Measurements from ENCODE around the gene TRAF7.

Gene TRAF7

DNA sequence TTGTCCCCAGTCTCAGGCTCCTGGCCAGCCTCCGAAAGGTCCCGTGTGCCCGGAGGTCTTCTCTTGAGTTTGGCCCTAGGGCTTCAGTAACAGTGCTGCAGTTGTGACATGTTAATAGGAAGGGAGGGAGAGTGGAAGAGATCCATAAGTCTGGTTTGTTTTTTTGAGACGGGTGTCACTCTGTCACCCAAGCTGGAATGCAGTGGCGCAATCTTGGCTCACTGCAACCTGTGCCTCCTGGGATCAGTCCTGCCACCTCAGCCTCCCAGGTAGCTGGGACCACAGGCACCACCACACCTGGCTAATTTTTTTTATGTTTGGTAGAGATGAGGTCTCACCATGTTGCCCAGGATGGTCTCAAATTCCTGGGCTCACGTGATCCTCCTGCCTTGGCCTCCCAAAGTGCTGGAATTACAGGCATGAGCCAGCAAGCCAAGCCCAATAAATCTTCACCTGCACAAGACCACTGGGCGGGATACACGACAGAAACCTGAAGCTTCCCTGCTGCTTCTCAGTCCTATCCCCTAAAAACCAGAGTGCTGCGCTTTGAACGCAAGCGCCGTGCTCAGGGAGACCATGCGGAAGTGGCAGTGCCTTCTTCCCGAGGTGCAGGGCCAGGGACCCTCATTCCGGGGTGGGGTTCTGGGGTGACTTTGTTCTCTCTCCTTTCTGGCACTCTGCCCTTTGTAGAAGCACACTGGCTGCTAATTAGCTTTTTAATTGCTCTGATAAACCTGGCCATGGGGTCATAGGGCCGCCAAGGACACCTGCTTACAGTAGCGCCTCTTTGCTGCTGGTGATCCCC lies 10.9 kb downstream of the TRAF7 start:
- DNase-seq (ENCODE audit: insufficient read length, low spot score), result no peak
- no peak for FAIRE-seq
- TF ChIP-seq CTCF (IDR thresholded peaks at IDR 0.05; ENCODE audit: insufficient read depth, missing control alignments), result no peak

DNA sequence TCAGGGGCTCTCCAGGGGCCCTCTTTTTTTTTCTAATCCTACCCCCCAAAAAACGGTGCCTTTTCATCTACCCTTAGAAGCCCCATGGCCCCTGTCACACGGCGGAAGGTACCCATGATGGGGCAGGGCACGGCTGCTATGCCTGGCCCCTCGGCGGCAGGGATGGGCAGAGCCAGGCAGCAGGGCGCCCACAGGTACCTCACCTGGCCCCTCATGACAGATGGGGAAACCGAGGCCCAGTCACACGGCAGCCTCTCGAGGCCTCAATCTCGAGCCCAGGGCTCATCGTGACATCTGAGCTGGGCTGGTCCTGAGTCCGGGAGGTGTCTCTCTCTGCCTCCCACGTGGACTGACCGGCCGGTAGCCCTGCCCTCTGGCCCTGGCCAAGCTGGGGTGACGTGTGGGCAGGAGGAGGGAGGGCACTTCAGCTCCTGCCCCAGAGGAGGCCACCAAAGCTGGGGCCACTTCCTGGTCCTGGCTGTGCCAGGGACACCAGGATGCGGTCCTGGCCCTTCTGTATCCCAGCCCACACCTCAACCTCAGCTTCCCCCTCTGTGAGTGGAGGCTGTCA lies 11.6 kb downstream of the TRAF7 start:
- FAIRE-seq, result no peak
- TF ChIP-seq CTCF (IDR thresholded peaks at IDR 0.05; ENCODE audit: insufficient read depth, missing control alignments), result no peak
- DNase-seq (ENCODE audit: insufficient read length, low spot score), result no peak

GRCh38 chr16:2170080-2170479 lies 14.5 kb downstream of the TRAF7 start:
- no peak for DNase-seq (ENCODE audit: insufficient read length, low spot score)
- FAIRE-seq, result no peak
- TF ChIP-seq CTCF (IDR thresholded peaks at IDR 0.05; ENCODE audit: insufficient read depth, missing control alignments), result no peak

DNA sequence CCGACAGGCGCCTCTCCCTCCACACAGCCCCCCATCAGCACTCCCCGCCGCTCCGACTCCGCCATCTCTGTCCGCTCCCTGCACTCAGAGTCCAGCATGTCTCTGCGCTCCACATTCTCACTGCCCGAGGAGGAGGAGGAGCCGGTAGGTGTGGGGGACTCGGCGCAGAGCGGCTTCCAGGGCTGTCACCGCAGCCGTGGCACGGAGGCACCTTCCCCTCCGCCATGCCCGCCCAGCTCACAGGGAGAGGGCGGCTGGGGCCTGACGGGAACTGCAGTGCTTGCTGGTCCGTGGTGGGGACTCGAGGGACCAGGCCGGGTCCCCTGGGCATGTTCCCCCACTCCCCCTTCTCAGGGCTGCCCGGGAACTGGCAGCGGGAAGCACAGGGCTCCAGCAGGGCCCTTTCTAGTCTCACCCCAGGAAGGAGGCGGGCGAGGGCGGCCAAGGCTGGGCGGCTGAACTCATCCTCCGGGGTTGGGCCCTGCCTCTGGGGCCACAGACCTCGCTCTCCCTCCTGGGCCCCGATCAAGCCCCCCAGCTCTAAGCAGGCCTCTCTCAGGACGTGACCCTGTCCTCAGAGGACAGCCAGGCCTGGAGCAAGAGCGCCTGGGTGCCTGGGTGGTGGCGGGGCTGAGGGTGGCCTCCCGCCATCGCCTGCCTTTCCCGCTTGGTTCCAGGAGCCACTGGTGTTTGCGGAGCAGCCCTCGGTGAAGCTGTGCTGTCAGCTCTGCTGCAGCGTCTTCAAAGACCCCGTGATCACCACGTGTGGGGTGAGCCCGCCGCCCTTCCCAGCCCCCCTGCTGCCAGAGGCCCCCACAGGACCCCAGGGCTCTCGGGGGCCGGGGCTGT lies 15.2 kb downstream of the TRAF7 start:
- FAIRE-seq (no peak), DNase-seq (ENCODE audit: insufficient read length, low spot score) (no peak)
- no peak for TF ChIP-seq CTCF (IDR thresholded peaks at IDR 0.05; ENCODE audit: insufficient read depth, missing control alignments)

DNA sequence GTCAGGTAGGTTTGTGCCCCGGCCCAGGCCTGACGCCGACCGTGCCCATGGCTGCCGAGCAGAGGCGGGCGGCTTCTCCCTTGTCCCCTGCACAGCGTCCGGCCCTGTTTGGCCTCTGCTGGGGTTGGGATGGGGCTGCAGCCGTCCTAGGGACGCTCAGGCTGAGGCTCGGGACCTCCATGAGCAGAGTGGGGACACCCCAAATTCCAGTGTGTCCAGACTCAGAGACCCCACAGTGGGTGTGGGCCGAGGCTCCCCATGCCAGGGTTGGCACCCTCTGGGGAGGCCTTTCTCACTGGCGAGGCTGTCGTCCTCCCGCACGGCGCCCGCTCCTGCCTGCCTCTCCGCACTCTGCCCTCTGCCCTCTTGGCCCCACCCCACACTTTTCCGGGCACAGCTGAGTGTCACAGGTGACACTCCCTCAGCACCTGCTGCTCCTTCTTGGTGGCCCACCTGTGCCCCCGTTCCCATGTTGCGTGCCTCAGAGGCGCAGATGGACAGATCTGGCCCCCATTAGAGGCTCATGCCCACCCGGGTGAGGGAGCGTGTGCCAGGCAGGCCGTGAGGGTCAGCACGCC lies 16.1 kb downstream of the TRAF7 start:
- no peak for FAIRE-seq
- no peak for TF ChIP-seq CTCF (IDR thresholded peaks at IDR 0.05; ENCODE audit: insufficient read depth, missing control alignments)

DNA sequence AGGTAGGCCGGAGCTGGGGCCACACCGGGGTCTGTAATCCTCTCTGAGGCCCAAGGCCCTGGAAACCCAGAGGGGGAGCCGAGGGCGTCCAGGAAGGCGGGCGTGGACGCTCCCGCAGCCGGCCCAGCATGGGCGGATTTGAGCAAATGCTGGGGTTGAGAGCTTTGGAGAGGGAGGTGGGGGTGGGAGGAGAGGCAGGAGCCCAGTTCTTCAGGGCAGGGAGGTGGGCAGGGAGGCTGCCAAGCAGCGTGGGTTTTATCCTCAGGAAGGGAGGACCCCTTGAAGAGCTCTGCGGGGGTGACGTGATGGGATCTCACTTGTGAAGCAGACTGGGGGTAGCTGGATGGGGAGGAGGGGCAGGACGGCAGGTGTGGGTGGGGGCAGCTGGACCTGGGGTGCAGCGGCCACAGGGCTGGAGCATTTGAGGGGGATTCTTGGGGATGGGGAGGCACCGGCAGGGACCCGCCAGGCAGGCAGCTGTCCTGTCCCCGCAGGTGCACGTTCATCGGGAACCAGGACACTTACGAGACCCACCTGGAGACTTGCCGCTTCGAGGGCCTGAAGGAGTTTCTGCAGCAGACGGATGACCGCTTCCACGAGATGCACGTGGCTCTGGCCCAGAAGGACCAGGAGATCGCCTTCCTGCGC lies 17.2 kb downstream of the TRAF7 start:
- no peak for TF ChIP-seq CTCF (IDR thresholded peaks at IDR 0.05; ENCODE audit: insufficient read depth, missing control alignments)
- no peak for DNase-seq (ENCODE audit: insufficient read length, low spot score)
- FAIRE-seq, result no peak

More for the DNA sequence above, 16.1 kb downstream of the TRAF7 start:
- no peak for DNase-seq (ENCODE audit: insufficient read length, low spot score)

All from D721Med (cell line).